ENCODE results near the gene NCAM2. TPM values are rescaled to one million over a fixed set of nuclear protein-coding genes. Genes with fewer than 3 reads are reported as not detected.

The NCAM2 gene
- total RNA-seq, 1 experiment from 2014 or later, result not detected

GRCh38 chr21:21132390-21132789 lies 134.2 kb downstream of the NCAM2 start:
- intact Hi-C loops (cut with micrococcal nuclease), result no loop called here
- ATAC-seq (no peak), DNase-seq (ENCODE audit: low read depth, low spot score) (no peak)
- Histone ChIP-seq H4K20me1 (ENCODE audit: insufficient read depth) (no peaks in the 10 kb centered on the region), H3K9ac (ENCODE audit: low read length) (no peak overlapping the region), H3K36me3 (ENCODE audit: control insufficient read depth in 1 of 2, insufficient read depth in 2 of 2, low read length in 2 of 2) (no peaks in the 10 kb centered on the region; a peak in 1 of 4 replicates), H2AFZ (ENCODE audit: low read depth, low read length, poor library complexity, severe bottlenecking) (no peak overlapping the region), H3K4me2 (ENCODE audit: low read length) (no peak overlapping the region), H3K9me2 (ENCODE audit: insufficient read depth) (no peaks in the 10 kb centered on the region), H3K9me3 (ENCODE audit: control insufficient read depth in 1 of 2, insufficient read depth in 1 of 2, low read depth in 1 of 2, low read length in 2 of 2) (peaks cover 14 to 22% of the 10 kb centered on the region in 2 experiments; a peak in 2 of 4 replicates), H3K27ac (ENCODE audit: low read depth, low read length) (no peak overlapping the region), H3K4me3 (replicated peaks in 1 of 2; ENCODE audit: low read depth in 1 of 2, low read length in 2 of 2) (no peak overlapping the region), H3K79me2 (ENCODE audit: insufficient read depth, low read length) (no peaks in the 10 kb centered on the region), H3K4me1 (ENCODE audit: control insufficient read depth in 1 of 2, insufficient read depth in 2 of 2, low read length in 2 of 2) (no peaks in the 10 kb centered on the region), H3K27me3 (ENCODE audit: insufficient read depth, low read length) (no peaks in the 10 kb centered on the region)
- ChIA-PET CTCF (no interaction called here), POLR2A (no interaction called here), RAD21 (ENCODE audit: low non-redundant PET in 1 of 2, low total read pairs in 2 of 2, uncharacterized antibody in 2 of 2, unreplicated experiment in 2 of 2) (no interaction called here)
- TF ChIP-seq REST (IDR thresholded peaks at IDR 0.05; ENCODE audit: low read depth) (no peak), CBX3 (IDR thresholded peaks at IDR 0.05; ENCODE audit: low read depth) (no peak), SRF (IDR thresholded peaks at IDR 0.05; ENCODE audit: low read depth) (no peak), CEBPB (IDR thresholded peaks at IDR 0.05; ENCODE audit: low read depth) (no peak), JUND (IDR thresholded peaks at IDR 0.05) (no peak), ATF3 (IDR thresholded peaks at IDR 0.05) (no peak), EZH2 (IDR thresholded peaks at IDR 0.05) (no peak), EGR1 (IDR thresholded peaks at IDR 0.05; ENCODE audit: low read depth) (no peak), SP1 (IDR thresholded peaks at IDR 0.05; ENCODE audit: low read depth) (no peak), CTCF (IDR thresholded peaks at IDR 0.05 in 2 of 3, conservative IDR thresholded peaks at IDR 0.05 in 1 of 3; ENCODE audit: borderline replicate concordance in 1 of 3, insufficient read depth in 1 of 3, low read depth in 2 of 3, low read length in 2 of 3) (no peak), FOSL1 (IDR thresholded peaks at IDR 0.05; ENCODE audit: low read depth) (no peak), EZH2phosphoT487 (IDR thresholded peaks at IDR 0.05; ENCODE audit: borderline replicate concordance) (no peak), TCF7L2 (IDR thresholded peaks at IDR 0.05; ENCODE audit: borderline replicate concordance, extremely low read depth, insufficient read depth, insufficient read length) (no peak), RAD21 (IDR thresholded peaks at IDR 0.05; ENCODE audit: low read depth) (no peak), YY1 (IDR thresholded peaks at IDR 0.05; ENCODE audit: extremely low read depth, insufficient replicate concordance, low read depth, low read length) (no peak), ZBTB33 (IDR thresholded peaks at IDR 0.05; ENCODE audit: extremely low read depth, insufficient replicate concordance, low read length) (no peak), ZFX (IDR thresholded peaks at IDR 0.05) (no peak), ZNF274 (IDR thresholded peaks at IDR 0.05; ENCODE audit: low read depth, low read length) (no peak), ELF1 (IDR thresholded peaks at IDR 0.05; ENCODE audit: borderline replicate concordance, low read depth) (no peak), POLR2AphosphoS5 (IDR thresholded peaks at IDR 0.05; ENCODE audit: low read depth, low read length) (no peak)
- BruUV-seq (replicated peaks), result no TSS peak

Measured in HCT116 (cell line).